Measurements from ENCODE around the gene DRAXIN. TPM values are rescaled to one million over a fixed set of nuclear protein-coding genes. Genes with fewer than 3 reads are reported as not detected.

The DRAXIN gene
- polyA plus RNA-seq, 1 donor from 2014 or later: 33.5 TPM

DNA sequence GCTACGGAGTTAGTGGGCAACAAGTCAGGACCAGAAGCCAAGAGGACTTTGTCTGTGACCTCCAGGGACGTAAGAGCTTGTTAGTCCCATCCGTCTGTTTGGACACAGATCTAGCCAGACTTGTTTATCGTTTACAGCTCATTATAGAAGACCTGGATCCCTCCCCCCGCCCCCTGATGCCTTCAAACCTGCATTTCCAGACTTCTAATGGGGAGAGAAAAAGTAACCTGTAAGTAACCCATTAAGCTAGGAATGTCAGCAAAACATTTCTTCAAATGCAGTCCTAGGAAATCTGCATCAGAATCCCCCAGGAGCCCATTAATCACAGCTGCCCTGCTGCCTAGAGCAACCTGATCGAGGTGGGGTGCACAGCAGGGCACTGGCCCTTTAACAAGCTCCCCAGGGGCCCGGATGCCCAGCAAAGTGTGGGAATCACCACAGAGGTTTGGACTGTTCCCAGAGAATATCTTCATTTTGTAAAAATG is 9.2 kb upstream of the DRAXIN start:
- H3K36me3 ChIP-seq (ENCODE audit: insufficient read depth, low read length): no peaks in the 10 kb centered on the region
- TF ChIP-seq EZH2 (IDR thresholded peaks at IDR 0.05; ENCODE audit: borderline replicate concordance, insufficient read depth, low read length, poor library complexity, severe bottlenecking) (no peak), CTCF (IDR thresholded peaks at IDR 0.05; ENCODE audit: poor library complexity, severe bottlenecking) (no peak), POLR2AphosphoS5 (IDR thresholded peaks at IDR 0.05) (no peak), TAF1 (IDR thresholded peaks at IDR 0.05; ENCODE audit: low read depth) (no peak), SMC3 (conservative IDR thresholded peaks at IDR 0.05; ENCODE audit: poor library complexity) (no peak), EP300 (conservative IDR thresholded peaks at IDR 0.05; ENCODE audit: poor library complexity, severe bottlenecking) (no peak)
- H3K9me3 ChIP-seq (ENCODE audit: low read length): no peaks in the 10 kb centered on the region
- H3K27ac ChIP-seq (ENCODE audit: low read length): no peak overlapping the region
- peak overlapping the region; percentile 72 for H3K4me2 ChIP-seq (ENCODE audit: low read length)
- no peaks in the 10 kb centered on the region for H3K9me2 ChIP-seq (ENCODE audit: insufficient read depth, low read length)
- H4K20me1 ChIP-seq (ENCODE audit: insufficient read depth): no peaks in the 10 kb centered on the region
- no peaks in the 10 kb centered on the region for H3K27me3 ChIP-seq (ENCODE audit: insufficient read depth, low read depth, low read length)
- H3K9ac ChIP-seq (ENCODE audit: low read length): peak overlapping the region; percentile 81
- H3K4me3 ChIP-seq (ENCODE audit: low read length): peak overlapping the region; percentile 98
- H2AFZ ChIP-seq (ENCODE audit: low read depth, low read length): no peak overlapping the region
- H3F3A ChIP-seq (ENCODE audit: insufficient read depth, low read length, poor library complexity, severe bottlenecking): peaks cover 12% of the 10 kb centered on the region
- peaks cover 29% of the 10 kb centered on the region for H3K79me2 ChIP-seq (replicated peaks; ENCODE audit: insufficient read depth, low read length)

- Histone ChIP-seq H3K27ac (ENCODE audit: low read length) (no peak overlapping the region), H3K79me2 (replicated peaks; ENCODE audit: insufficient read depth, low read length) (peaks cover 33% of the 10 kb centered on the region), H2AFZ (ENCODE audit: low read depth, low read length) (no peak overlapping the region), H3K4me2 (ENCODE audit: low read length) (no peak overlapping the region), H3F3A (ENCODE audit: insufficient read depth, low read length, poor library complexity, severe bottlenecking) (peaks cover 12% of the 10 kb centered on the region), H3K9ac (ENCODE audit: low read length) (no peak overlapping the region), H3K9me2 (ENCODE audit: insufficient read depth, low read length) (no peaks in the 10 kb centered on the region), H3K4me3 (ENCODE audit: low read length) (peak overlapping the region; percentile 98), H3K27me3 (ENCODE audit: insufficient read depth, low read depth, low read length) (no peaks in the 10 kb centered on the region), H3K36me3 (ENCODE audit: insufficient read depth, low read length) (no peaks in the 10 kb centered on the region), H3K9me3 (ENCODE audit: low read length) (no peaks in the 10 kb centered on the region), H4K20me1 (ENCODE audit: insufficient read depth) (no peaks in the 10 kb centered on the region)
- TF ChIP-seq POLR2AphosphoS5 (IDR thresholded peaks at IDR 0.05) (no peak), EZH2 (IDR thresholded peaks at IDR 0.05; ENCODE audit: borderline replicate concordance, insufficient read depth, low read length, poor library complexity, severe bottlenecking) (no peak), CTCF (IDR thresholded peaks at IDR 0.05; ENCODE audit: poor library complexity, severe bottlenecking) (no peak), TAF1 (IDR thresholded peaks at IDR 0.05; ENCODE audit: low read depth) (no peak), RAD21 (conservative IDR thresholded peaks at IDR 0.05) (no peak), MXI1 (conservative IDR thresholded peaks at IDR 0.05; ENCODE audit: poor library complexity, severe bottlenecking) (no peak), EP300 (conservative IDR thresholded peaks at IDR 0.05; ENCODE audit: poor library complexity, severe bottlenecking) (no peak)
- TF ChIP-seq, protein P1, sequence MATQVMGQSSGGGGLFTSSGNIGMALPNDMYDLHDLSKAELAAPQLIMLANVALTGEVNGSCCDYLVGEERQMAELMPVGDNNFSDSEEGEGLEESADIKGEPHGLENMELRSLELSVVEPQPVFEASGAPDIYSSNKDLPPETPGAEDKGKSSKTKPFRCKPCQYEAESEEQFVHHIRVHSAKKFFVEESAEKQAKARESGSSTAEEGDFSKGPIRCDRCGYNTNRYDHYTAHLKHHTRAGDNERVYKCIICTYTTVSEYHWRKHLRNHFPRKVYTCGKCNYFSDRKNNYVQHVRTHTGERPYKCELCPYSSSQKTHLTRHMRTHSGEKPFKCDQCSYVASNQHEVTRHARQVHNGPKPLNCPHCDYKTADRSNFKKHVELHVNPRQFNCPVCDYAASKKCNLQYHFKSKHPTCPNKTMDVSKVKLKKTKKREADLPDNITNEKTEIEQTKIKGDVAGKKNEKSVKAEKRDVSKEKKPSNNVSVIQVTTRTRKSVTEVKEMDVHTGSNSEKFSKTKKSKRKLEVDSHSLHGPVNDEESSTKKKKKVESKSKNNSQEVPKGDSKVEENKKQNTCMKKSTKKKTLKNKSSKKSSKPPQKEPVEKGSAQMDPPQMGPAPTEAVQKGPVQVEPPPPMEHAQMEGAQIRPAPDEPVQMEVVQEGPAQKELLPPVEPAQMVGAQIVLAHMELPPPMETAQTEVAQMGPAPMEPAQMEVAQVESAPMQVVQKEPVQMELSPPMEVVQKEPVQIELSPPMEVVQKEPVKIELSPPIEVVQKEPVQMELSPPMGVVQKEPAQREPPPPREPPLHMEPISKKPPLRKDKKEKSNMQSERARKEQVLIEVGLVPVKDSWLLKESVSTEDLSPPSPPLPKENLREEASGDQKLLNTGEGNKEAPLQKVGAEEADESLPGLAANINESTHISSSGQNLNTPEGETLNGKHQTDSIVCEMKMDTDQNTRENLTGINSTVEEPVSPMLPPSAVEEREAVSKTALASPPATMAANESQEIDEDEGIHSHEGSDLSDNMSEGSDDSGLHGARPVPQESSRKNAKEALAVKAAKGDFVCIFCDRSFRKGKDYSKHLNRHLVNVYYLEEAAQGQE (IDR thresholded peaks at IDR 0.05; ENCODE audit: borderline replicate concordance): no peak
Observed at GRCh38 chr1:11682799-11683198, 8.7 kb upstream of the DRAXIN start.

Data from neural cell (in vitro differentiated cells).